ENCODE results near the gene C2CD4D. TPM values are rescaled to one million over a fixed set of nuclear protein-coding genes. Genes with fewer than 3 reads are reported as not detected.
"Not testable (repeated sequence)": the region's sequence is repeated elsewhere in the genome, so short reads cannot be mapped to it uniquely, and the experiment has no call there.

Gene C2CD4D
- under 1 TPM in 2 of 4 donors, not detected in 2; 0.46 to 0.62 TPM for polyA plus RNA-seq
- long read RNA-seq, donor 1 = 0 reads
- long read RNA-seq, donor 2 = 0 reads
- long read RNA-seq, donor 3 = 0 reads
- long read RNA-seq, donor 4 = 0 reads
- long read RNA-seq, donor 5 = 0 reads
- long read RNA-seq, donor 6 = 0 reads
- long read RNA-seq, donor 7 = 0 reads
- long read RNA-seq, donor 8 = 0 reads
- long read RNA-seq, donor 9 = 0 reads
- long read RNA-seq, donor 10 = 0 reads

DNA sequence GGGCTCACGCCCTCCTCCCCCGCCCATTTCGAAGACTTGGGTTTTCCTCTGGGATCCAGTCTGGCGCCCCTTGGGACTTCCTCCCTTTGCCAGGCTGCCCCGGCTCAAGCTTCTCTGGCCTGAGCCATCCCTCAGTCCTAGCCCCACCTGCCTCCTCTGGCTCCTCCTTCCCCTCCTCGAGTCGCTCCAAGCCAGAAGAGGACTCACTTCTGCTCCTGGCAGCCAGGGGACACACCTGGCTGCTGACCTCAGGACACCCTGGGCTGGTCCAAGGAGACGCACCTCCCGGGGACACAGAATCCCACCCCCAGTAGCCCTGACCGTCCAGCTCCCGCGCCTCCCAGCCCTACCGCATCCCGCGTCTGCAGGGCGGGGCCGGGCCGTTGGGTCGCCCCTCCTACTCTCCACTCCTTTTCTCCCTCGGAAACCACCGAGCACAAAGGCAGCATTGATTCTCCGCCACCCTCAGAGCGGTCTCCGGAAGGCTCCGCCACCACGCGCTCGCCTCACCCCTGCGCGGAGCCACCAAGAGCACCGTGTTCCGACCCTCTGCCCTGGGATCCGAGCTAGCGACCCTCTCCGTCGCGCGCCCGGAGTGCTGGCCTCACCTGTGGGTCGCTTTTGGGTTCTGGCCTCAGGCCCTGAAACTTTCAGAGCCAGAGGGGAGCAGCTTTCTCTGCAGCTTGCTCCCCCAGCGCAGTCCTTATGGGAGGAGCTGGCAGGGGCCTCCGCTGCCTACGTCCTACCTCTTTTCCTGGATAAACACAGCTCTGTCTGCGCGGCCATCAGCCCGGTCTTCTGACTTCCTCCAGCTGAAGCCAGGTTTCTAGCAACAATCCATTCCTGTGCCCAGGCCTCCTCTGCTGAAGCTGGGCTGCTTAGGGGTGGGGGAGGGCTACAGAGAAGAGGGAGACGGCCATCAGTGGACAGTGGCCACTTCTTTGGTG lies at the start of gene C2CD4D:
Gene C2CD4D (minus strand): TSS at position 364 of the 947 bp plus-strand sequence. CDS start 831 bp downstream, outside the sequence.
- H3K4me3 ChIP-seq (ENCODE audit: low read depth in 1 of 3, low read length in 3 of 3) = peak within 1 kb of the TSS in 2 of 3 donors; percentile 52
- WGBS, 3 donors = 2 to 9% (median 4%) methylated on average over 45 to 47 of the region's 47 CpGs
- no peaks in the 10 kb centered on the region for H3K9me3 ChIP-seq (ENCODE audit: control insufficient read depth in 2 of 2, insufficient read depth in 1 of 2, low read depth in 1 of 2, low read length in 1 of 2)
- FAIRE-seq (no peak), DNase-seq (peak; percentile 76 to 93)
- no peaks in the 10 kb centered on the region for H3K36me3 ChIP-seq (ENCODE audit: control insufficient read depth in 3 of 3, insufficient read depth in 2 of 3, low read depth in 1 of 3, low read length in 3 of 3)
- peaks cover 0 to 25% (median 2%) of the 10 kb centered on the region in 3 donors for H3K27me3 ChIP-seq (ENCODE audit: control insufficient read depth in 3 of 3, insufficient read depth in 3 of 3, low read length in 3 of 3)
- H3K27ac ChIP-seq (ENCODE audit: low read depth in 1 of 3, low read length in 2 of 3) = peak within 1 kb of the TSS in 2 of 3 donors; percentile 81 to 91
- peaks cover 0 to 31% (median 8%) of the 10 kb centered on the region in 3 donors for H3K4me1 ChIP-seq (ENCODE audit: control insufficient read depth in 3 of 3, insufficient read depth in 2 of 3, low read depth in 1 of 3, low read length in 2 of 3)

DNA sequence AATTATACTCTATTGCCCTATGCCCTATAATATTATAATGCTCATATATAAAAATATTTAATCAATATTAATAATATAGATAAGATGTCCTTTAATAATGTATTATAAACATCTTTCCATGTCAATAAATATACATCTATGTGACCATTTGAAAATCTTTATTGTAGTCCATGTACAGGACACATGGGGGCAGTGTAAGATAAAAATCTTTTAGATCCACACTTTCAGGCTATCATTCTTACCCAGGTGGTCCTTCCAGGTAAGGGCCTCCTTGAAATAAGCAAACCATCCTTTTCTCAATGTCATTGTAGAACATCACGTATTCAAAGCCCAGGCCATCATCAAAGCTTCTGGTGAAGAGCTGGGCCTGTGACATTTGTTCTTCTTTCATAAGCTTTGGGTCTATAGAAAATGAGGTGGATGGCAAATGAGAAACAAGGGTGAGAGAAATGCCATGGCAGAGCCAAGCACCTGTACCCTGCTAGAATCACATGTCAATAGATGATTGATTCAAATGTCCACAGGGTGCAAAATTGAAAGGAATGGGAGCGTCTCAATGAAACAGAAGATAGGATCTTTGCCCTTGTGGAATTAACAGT lies 49.5 kb upstream of the C2CD4D start:
- Histone ChIP-seq H3K4me3 (ENCODE audit: low read depth in 1 of 3, low read length in 3 of 3) (no peak overlapping the region), H3K4me1 (ENCODE audit: control insufficient read depth in 3 of 3, insufficient read depth in 2 of 3, low read depth in 1 of 3, low read length in 2 of 3) (no peaks in the 10 kb centered on the region), H3K9me3 (ENCODE audit: control insufficient read depth in 2 of 2, insufficient read depth in 1 of 2, low read depth in 1 of 2, low read length in 1 of 2) (no peaks in the 10 kb centered on the region), H3K36me3 (ENCODE audit: control insufficient read depth in 3 of 3, insufficient read depth in 2 of 3, low read depth in 1 of 3, low read length in 3 of 3) (peaks cover 0 to 22% (median 2%) of the 10 kb centered on the region in 3 donors), H3K27ac (ENCODE audit: low read depth in 1 of 3, low read length in 2 of 3) (no peak overlapping the region), H3K27me3 (ENCODE audit: control insufficient read depth in 3 of 3, insufficient read depth in 3 of 3, low read length in 3 of 3) (no peaks in the 10 kb centered on the region)
- 81 to 90% (median 81%) methylated on average over 2 of the region's 2 CpGs for WGBS, 3 donors
- no peak for FAIRE-seq
- no peak for DNase-seq

DNA sequence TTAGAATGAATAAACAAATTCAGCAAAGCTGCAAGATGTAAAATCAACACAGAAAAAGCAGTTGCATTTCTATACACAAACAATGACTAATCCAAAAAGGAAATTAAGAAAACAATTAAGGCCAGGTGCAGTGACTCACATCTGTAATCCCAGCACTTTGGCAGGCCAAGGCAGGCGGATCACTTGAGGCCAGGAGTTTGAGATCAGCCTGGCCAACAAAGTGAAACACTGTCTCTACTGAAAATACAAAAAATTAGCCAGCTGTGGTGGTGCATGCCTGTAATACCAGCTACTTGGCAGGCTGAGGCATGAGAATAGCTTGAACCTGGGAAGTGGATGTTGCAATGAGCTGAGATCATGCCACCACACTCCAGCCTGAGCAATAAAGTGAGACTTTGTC lies 47.4 kb upstream of the C2CD4D start:
- 76 to 83% (median 81%) methylated on average over 1 of the region's 1 CpG for WGBS, 3 donors
- Histone ChIP-seq H3K27me3 (ENCODE audit: control insufficient read depth in 3 of 3, insufficient read depth in 3 of 3, low read length in 3 of 3) (no peaks in the 10 kb centered on the region), H3K27ac (ENCODE audit: low read depth in 1 of 3, low read length in 2 of 3) (no peak overlapping the region), H3K9me3 (ENCODE audit: control insufficient read depth in 2 of 2, insufficient read depth in 1 of 2, low read depth in 1 of 2, low read length in 1 of 2) (no peaks in the 10 kb centered on the region), H3K4me1 (ENCODE audit: control insufficient read depth in 3 of 3, insufficient read depth in 2 of 3, low read depth in 1 of 3, low read length in 2 of 3) (no peaks in the 10 kb centered on the region), H3K36me3 (ENCODE audit: control insufficient read depth in 3 of 3, insufficient read depth in 2 of 3, low read depth in 1 of 3, low read length in 3 of 3) (peaks cover 0 to 12% (median 2%) of the 10 kb centered on the region in 3 donors), H3K4me3 (ENCODE audit: low read depth in 1 of 3, low read length in 3 of 3) (no peak overlapping the region)
- no peak for DNase-seq
- FAIRE-seq = no peak

DNA sequence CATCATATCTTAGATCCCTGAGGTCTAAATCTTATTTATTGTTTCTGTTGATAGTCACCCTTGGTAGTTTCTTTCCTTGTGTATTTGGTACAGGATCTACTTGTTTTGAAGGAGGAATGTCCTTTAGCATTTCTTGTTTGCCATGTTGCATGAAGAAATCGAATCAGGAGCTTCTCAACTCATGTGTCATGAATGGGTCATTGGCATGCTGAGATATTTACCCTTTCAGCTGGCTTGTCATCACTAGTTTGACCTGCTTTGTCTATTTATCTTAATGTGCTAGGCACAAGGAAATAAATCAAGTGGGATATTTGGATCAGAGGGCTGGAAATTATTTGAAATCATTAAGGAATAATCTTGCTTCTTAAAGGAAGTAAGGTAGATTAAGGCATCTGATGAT lies 45.9 kb upstream of the C2CD4D start:
- DNase-seq (no peak), FAIRE-seq (no peak)
- no peak overlapping the region for H3K4me3 ChIP-seq (ENCODE audit: low read depth in 1 of 3, low read length in 3 of 3)
- no peak overlapping the region for H3K27ac ChIP-seq (ENCODE audit: low read depth in 1 of 3, low read length in 2 of 3)
- WGBS, 3 donors = 87 to 98% (median 90%) methylated on average over 1 of the region's 1 CpG
- peaks cover 0 to 8% (median 0%) of the 10 kb centered on the region in 3 donors for H3K36me3 ChIP-seq (ENCODE audit: control insufficient read depth in 3 of 3, insufficient read depth in 2 of 3, low read depth in 1 of 3, low read length in 3 of 3)
- H3K9me3 ChIP-seq (ENCODE audit: control insufficient read depth in 2 of 2, insufficient read depth in 1 of 2, low read depth in 1 of 2, low read length in 1 of 2) = no peaks in the 10 kb centered on the region
- H3K27me3 ChIP-seq (ENCODE audit: control insufficient read depth in 3 of 3, insufficient read depth in 3 of 3, low read length in 3 of 3) = no peaks in the 10 kb centered on the region
- H3K4me1 ChIP-seq (ENCODE audit: control insufficient read depth in 3 of 3, insufficient read depth in 2 of 3, low read depth in 1 of 3, low read length in 2 of 3) = no peaks in the 10 kb centered on the region

DNA sequence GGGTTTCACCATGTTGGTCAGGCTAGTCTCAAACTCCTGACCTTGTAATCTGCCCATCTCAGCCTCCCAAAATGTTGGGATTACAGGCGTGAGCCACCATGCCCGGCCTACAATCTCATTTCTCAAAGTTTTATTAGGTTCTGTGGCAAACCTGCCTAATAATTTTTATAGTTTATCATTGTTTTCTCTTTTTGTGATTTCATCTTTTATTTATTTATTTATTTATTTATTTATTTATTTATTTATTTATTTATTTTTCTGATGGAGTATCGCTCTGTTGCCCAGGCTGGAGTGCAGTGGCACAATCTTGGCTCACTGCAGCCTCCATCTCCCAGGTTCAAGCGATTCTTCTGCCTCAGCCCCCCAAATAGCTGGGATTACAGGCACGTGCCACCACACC lies 45.3 kb upstream of the C2CD4D start:
- 97 to 99% (median 98%) methylated on average over 5 of the region's 5 CpGs for WGBS, 3 donors
- not testable (repeated sequence) for FAIRE-seq; H3K27ac ChIP-seq (ENCODE audit: low read depth in 1 of 3, low read length in 2 of 3); H3K4me1 ChIP-seq (ENCODE audit: control insufficient read depth in 3 of 3, insufficient read depth in 2 of 3, low read depth in 1 of 3, low read length in 2 of 3); H3K27me3 ChIP-seq (ENCODE audit: control insufficient read depth in 3 of 3, insufficient read depth in 3 of 3, low read length in 3 of 3); H3K4me3 ChIP-seq (ENCODE audit: low read depth in 1 of 3, low read length in 3 of 3); H3K9me3 ChIP-seq (ENCODE audit: control insufficient read depth in 2 of 2, insufficient read depth in 1 of 2, low read depth in 1 of 2, low read length in 1 of 2); H3K36me3 ChIP-seq (ENCODE audit: control insufficient read depth in 3 of 3, insufficient read depth in 2 of 3, low read depth in 1 of 3, low read length in 3 of 3); DNase-seq

DNA sequence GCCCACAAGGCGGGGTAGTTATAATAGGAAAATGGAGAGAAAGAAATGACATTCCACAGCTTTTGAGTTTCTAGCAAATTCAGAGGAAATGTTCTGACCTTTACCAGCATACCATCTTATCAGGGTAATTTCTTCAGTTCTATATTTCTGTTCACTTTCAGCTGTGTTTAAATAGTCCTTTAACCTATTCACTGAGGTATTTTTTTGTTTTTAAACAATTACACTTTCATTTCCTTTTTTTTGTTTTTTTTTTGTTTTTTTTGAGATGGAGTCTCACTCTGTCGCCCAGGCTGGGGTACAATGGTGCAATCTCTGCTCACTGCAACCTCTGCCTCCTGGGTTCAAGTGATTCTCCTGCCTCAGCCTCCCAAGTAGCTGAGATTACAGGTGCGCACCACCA lies 44.8 kb upstream of the C2CD4D start:
- not testable (repeated sequence) for H3K4me1 ChIP-seq (ENCODE audit: control insufficient read depth in 3 of 3, insufficient read depth in 2 of 3, low read depth in 1 of 3, low read length in 2 of 3); DNase-seq; FAIRE-seq; H3K27ac ChIP-seq (ENCODE audit: low read depth in 1 of 3, low read length in 2 of 3); H3K9me3 ChIP-seq (ENCODE audit: control insufficient read depth in 2 of 2, insufficient read depth in 1 of 2, low read depth in 1 of 2, low read length in 1 of 2); H3K4me3 ChIP-seq (ENCODE audit: low read depth in 1 of 3, low read length in 3 of 3); H3K27me3 ChIP-seq (ENCODE audit: control insufficient read depth in 3 of 3, insufficient read depth in 3 of 3, low read length in 3 of 3); H3K36me3 ChIP-seq (ENCODE audit: control insufficient read depth in 3 of 3, insufficient read depth in 2 of 3, low read depth in 1 of 3, low read length in 3 of 3)
- 93 to 98% (median 94%) methylated on average over 3 of the region's 3 CpGs for WGBS, 3 donors

DNA sequence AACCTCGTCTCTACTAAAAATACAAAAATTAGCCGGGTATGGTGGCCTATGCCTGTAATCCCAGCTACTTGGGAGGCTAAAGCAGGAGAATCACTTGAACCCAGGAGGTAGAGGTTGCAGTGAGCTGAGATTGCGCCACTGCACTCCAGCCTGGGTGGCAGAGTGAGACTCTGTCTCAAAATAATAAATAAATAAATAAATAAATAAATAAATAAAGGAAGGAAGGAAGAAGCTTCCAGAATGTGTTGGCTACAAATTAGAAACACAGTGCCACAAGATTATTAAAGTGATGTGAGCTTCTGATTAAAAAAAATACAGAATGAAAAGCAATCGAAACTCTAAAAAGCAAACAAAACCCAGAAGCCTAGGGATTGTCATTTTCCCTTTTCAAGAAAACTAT lies 44.3 kb upstream of the C2CD4D start:
- H3K4me3 ChIP-seq (ENCODE audit: low read depth in 1 of 3, low read length in 3 of 3); H3K9me3 ChIP-seq (ENCODE audit: control insufficient read depth in 2 of 2, insufficient read depth in 1 of 2, low read depth in 1 of 2, low read length in 1 of 2); FAIRE-seq; H3K27me3 ChIP-seq (ENCODE audit: control insufficient read depth in 3 of 3, insufficient read depth in 3 of 3, low read length in 3 of 3); H3K4me1 ChIP-seq (ENCODE audit: control insufficient read depth in 3 of 3, insufficient read depth in 2 of 3, low read depth in 1 of 3, low read length in 2 of 3); H3K36me3 ChIP-seq (ENCODE audit: control insufficient read depth in 3 of 3, insufficient read depth in 2 of 3, low read depth in 1 of 3, low read length in 3 of 3); H3K27ac ChIP-seq (ENCODE audit: low read depth in 1 of 3, low read length in 2 of 3); DNase-seq: not testable (repeated sequence)
- WGBS, 3 donors = 83 to 98% (median 89%) methylated on average over 4 of the region's 4 CpGs

DNA sequence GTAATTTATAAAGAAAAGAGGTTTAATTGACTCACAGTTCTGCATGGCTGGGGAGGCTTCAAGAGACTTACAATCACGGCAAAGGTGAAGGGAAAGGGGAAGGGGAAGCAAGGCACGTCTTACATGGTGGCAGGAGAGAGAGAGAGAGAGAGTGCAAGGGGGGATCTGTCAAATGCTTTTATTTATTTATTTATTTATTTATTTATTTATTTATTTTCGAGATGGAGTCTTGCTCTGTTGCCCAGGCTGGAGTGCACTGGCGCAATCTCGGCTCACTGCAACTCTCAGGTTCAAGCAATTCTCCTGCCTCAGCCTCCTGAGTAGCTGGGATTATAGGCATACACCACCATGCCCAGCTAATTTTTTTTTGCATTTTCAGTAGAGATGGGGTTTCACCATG lies 43.3 kb upstream of the C2CD4D start:
- not testable (repeated sequence) for H3K27ac ChIP-seq (ENCODE audit: low read depth in 1 of 3, low read length in 2 of 3); FAIRE-seq; H3K36me3 ChIP-seq (ENCODE audit: control insufficient read depth in 3 of 3, insufficient read depth in 2 of 3, low read depth in 1 of 3, low read length in 3 of 3); H3K27me3 ChIP-seq (ENCODE audit: control insufficient read depth in 3 of 3, insufficient read depth in 3 of 3, low read length in 3 of 3); H3K9me3 ChIP-seq (ENCODE audit: control insufficient read depth in 2 of 2, insufficient read depth in 1 of 2, low read depth in 1 of 2, low read length in 1 of 2); DNase-seq; H3K4me1 ChIP-seq (ENCODE audit: control insufficient read depth in 3 of 3, insufficient read depth in 2 of 3, low read depth in 1 of 3, low read length in 2 of 3); H3K4me3 ChIP-seq (ENCODE audit: low read depth in 1 of 3, low read length in 3 of 3)
- WGBS, 3 donors = 90 to 95% (median 91%) methylated on average over 5 of the region's 5 CpGs

Data from small intestine (tissue), 16 donors.